AG10803 (cell line): Measurements from ENCODE around the gene CHAMP1.

ENCODE experiments used
- DNase-seq: peaks from one replicate; pipeline ENCODE4 v3.0.0; 2010; ENCODE audit warnings: low read depth
- H3K4me3 ChIP-seq: 2 replicates; pipeline ENCODE4 v1.5.1; 2011; ENCODE audit warnings: mild to moderate bottlenecking, low read length, control low read depth
- CTCF ChIP-seq: conservative IDR thresholded peaks from 2 replicates; pipeline ENCODE4 v1.5.1; 2011; ENCODE audit warnings: mild to moderate bottlenecking, low read length, control low read depth, inconsistent platforms

Gene CHAMP1

DNA sequence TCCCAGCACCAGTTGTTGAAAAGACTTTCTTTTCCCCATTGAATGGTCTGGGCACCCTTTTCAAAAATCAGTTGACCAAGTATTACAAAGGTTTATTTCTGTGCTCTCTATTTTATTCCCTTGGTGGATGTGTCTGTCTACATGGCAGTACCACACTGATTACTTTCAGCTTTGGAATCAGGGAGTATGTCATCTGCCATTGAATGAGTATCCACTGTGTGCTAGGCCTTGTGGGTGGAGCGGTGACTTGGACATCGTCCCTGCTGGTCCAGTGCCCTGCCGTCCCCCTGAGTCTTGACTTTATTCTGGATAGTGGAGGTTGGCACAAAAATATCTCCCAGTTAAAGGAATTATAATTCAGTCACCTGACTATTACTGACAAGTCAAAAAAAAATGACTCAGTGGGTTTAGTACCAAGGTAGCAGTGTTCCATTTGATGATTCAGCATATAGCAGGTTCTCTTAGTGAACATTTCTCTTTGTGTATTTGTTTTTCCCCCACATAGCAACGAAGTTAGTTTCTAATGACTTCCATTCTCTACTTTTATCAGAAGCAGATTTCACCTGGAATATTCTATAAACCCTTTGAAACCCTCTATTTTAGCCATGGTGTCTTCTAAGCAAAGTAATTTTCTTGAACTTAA is 29.0 kb upstream of the CHAMP1 start:
- no peak for TF ChIP-seq CTCF
- no peak overlapping the region for H3K4me3 ChIP-seq
- peak; percentile 11 for DNase-seq

DNA sequence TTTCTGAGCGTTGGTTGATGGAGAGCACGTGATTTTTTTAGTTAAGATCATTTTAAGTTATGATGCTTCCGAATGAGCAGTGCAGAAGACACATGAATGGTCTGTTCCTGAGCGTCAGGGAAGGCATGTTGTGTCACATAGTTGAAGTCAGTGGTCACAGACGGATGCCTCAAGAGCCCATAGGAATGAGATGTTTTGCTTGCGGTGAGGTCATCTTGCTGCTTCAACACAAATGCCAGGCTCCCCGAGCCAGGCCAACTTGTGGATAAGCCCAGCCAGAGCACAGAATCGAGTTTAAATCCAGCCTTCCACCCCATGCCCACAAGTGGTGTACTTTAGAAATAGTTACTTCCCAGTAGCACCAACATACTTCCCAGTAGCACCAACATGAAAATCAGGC is 27.5 kb upstream of the CHAMP1 start:
- H3K4me3 ChIP-seq = no peak overlapping the region
- TF ChIP-seq CTCF = no peak
- peak; percentile 47 for DNase-seq

- no peak for TF ChIP-seq CTCF
- H3K4me3 ChIP-seq = no peak overlapping the region
- no peak for DNase-seq
These were observed 26.1 kb upstream of the CHAMP1 start for GRCh38 chr13:114288157-114288591.

DNA sequence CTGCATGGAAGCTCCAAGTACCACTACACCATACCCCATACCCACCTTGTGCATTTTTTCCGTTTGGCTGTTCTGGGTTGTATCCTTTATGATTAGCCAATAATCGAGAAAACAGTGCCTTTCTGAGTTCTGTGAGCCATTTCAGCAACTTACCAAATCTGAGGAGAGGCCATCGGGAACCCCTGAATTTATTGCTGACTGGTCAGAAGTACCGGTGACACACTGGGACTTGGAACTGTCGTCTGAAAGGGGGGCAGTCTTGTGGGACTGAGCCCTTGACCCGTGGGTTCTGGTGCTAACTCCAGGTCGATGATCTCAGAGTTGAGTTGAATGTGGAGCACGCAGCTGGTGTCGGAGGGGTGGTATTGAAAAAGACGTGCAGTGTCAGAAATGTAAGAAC is 17.9 kb upstream of the CHAMP1 start:
- no peak overlapping the region for H3K4me3 ChIP-seq
- no peak for DNase-seq
- TF ChIP-seq CTCF = no peak

DNA sequence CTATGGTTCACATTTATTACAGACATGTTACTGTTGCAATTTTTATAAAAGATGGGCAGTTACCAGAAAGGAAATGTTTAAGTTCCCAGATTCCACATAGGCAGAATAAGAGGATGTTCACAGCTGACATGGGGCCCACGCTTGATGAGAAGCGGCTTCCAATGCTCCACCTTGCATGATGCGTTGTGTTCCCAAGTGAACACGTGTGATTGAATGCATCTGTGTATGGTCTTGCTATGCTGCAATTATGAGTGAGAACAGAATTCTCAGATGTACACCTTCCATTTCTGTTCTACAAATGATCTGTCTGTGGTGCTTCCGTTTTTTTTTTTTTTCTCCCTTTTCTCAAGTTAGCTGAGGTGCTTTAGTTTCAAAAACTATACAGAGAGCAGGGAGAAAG is 17.4 kb upstream of the CHAMP1 start:
- no peak overlapping the region for H3K4me3 ChIP-seq
- no peak for TF ChIP-seq CTCF
- no peak for DNase-seq

GRCh38 chr13:114298866-114299265 is 15.4 kb upstream of the CHAMP1 start:
- DNase-seq = no peak

More at GRCh38 chr13:114298866-114299265, 15.4 kb upstream of the CHAMP1 start:
- no peak overlapping the region for H3K4me3 ChIP-seq
- no peak for TF ChIP-seq CTCF
